NCI-H1048 (cell line): ENCODE measurements around the gene CAP2.
A peak's percentile ranks its signal among the peaks of the same experiment; 100 is the strongest.
"Not testable (repeated sequence)": the region's sequence is repeated elsewhere in the genome, so short reads cannot be mapped to it uniquely, and the experiment has no call there.

Source experiments
- DNase-seq: peaks from one replicate; lab custom pipeline; 2025; lab: John Stamatoyannopoulos, UW

The CAP2 gene

DNA sequence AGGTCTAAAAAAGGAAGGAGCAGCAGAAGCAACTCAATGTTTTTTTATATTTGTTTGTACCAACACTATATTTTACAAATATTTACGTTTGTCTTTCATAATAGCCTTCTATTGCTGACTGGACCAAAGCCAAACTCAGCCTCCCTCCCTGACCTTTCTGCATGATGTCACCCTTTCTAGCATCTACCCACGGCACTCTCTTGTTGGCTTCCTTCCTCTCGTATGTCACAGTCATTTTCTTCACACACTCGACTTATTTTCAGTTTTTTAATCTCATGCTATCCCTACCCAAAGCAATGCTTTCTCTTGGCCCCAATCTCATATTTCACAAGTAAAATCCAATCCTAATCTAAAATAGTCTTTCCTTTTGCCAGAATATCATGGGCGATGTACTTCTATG lies 190.4 kb downstream of the CAP2 start:
- no peak for DNase-seq

DNA sequence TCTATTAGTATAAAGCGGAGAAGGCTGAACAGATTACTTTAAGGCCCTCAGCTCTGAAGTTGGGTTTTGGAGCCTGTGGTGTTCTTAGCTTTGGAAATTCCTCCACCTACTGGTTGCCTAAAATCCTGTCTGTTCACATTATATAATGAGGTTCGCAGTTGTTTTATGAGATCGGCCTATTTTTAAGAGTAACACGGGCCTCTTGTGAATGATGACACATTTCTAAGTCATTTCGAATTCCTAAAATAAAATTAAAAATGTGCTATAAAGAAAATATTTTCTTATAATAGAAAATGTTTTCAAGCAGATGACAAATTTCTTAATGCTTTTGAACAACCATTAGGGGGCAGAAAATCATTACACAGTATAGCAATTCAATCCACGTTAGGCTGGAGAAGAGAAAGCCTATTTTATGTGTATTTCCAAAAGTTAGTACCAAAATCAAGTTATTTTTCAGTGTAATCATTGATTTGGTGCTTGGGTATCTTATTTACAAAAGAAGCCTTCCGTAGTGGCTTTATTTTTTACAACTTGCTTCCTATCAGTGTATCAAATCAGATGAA lies 190.9 kb downstream of the CAP2 start:
- DNase-seq, result peak; percentile 40

DNA sequence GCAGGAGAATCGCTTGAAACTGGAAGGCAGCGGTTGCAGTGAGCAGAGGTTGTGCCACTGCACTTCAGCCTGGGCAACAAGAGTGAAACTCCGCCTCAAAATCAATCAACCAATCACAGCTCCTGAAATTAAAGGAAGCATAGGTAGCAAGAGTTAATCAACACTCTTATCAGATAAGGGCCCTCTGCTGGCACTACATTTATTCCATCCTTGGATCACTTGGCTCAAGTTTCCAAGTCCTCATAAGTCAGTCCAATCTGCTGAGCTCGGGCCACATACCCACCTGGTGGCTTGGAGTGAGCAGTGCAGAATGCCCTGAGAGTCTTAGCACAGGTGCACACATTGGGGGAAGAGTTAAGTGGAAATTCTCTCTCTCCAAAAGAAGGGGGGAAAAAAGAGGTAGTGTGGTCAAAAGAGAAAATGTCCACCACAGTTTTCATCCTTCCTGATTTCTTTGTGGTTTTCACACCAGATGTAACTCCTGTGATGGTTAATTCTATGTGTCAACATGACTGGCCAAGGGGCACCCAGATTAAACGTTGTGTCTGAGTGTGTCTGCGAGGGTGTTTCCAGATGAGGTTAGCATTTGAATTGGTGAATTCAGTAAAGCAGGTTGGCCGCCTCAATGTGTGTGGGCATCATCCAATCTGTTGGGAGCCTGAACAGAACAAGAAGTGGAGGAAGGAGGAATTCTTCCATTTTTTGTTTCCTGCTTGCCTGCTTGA lies 192.5 kb downstream of the CAP2 start:
- DNase-seq, result no peak

DNA sequence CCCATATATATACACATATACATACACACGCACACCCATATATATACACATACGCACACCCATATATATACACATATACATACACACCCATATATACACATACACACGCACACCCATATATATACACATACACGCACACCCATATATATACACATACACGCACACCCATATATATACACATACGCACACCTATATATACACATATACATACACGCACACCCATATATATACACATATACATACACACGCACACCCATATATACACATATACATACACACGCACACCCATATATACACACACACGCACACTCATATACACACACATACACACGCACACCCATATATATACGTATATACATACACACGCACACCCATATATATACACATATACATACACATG lies 193.2 kb downstream of the CAP2 start:
- DNase-seq, result not testable (repeated sequence)

DNA sequence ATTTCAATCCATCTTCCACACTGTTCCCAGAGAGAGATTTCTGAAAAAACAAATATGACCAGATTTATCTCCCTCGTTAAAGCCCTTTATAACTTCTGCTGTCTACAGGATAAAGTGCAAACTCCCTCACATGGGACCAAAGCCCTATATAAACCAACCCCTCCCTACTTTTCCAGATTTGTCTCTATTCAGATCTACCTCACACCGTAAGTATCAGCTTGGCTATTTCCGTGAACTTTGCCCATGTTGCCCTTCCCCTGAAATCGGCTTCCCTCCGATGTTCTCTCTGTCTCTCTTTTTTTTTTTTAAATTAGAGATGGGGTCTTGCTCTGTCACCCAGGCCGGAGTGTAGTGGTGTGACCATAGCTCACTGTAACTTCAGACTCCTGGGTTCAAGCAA lies 194.6 kb downstream of the CAP2 start:
- no peak for DNase-seq

DNA sequence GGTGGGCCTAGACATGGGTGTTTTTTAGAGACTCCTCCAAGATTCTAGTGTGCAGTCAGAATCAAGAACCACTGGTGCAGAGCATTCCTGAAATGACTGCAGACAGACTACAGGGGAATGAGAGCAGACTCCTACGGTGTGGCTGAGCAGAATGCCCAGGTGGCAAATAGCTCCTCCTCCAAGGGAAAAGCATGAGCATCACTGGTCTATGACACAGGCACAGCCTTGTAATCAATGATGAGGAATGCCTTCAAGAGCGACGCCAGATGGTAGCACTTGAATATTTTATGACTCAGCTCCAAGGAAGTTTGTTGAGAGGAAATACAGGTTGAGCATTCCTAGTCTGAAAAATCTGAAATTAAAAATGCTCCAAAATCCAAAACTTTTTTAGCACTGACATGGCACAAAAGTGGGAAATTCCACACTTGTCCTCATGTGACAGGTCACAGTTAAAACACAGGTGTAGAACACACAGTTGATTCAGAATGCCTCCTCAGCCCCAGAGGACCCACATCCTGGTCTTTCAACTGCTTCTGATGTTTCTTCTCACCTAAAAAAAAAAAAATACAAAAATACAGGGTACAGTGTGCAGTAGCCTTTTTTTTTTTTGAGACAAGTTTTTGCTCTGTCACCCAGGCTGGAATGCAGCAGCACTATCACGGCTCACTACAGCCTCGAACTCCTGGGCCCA lies 196.2 kb downstream of the CAP2 start:
- DNase-seq, result no peak

DNA sequence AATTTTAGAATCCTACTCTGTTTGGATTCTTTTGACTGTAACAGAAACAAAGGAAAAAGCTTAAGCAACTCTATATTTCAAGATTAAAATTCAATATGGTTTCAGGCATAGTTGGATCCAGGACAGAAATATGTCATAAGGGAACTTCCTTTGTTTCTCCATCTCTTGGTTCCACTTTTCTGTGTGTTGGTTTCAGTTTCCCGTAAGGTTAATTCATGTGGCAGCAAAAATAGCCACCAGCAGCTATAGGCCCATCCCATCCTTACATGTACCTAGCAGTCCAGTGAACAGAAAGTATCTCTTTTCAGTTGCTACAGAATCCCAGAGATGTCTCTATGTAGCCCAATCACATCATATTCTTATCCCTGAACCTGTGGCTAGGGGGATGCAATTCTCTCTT lies 197.9 kb downstream of the CAP2 start:
- no peak for DNase-seq

DNA sequence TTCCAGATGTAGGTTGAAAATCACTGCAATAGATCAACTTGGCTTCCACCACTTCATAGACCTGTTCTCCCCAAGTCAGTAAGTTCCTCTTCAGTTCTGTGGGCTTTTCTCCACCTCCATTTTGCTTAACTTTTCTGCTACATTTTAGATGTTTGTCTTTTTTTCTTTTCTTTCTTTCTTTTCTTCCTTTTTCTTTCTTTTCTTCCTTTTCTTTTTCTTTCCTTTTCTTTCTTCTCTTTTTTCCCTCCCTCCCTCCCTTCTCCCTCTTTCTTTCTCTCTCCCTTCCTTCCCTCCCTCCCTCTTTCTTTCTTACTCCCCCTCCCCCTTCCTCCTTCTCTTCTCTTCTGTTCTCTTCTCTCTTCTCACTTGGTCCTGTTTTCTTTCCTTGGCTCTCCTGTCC lies 199.9 kb downstream of the CAP2 start:
- DNase-seq, result no peak

DNA sequence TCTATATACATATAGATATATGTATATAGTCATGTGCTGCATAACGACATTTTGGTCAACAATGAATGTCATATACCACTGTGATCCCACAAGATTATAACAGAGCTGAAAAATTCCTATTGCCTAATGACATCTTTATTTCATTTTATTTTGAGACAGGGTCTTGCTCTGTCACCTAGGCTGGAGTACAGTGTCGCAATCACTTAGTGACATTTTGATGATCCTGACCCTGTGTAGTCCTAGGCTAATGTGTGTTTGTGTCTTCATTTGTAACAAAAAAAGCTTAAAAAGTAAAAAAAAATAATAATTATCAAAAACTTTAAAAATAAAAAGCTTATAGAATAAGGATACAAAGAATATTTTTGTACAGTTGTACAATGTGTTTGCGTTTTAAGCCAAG lies 202.7 kb downstream of the CAP2 start:
- no peak for DNase-seq

DNA sequence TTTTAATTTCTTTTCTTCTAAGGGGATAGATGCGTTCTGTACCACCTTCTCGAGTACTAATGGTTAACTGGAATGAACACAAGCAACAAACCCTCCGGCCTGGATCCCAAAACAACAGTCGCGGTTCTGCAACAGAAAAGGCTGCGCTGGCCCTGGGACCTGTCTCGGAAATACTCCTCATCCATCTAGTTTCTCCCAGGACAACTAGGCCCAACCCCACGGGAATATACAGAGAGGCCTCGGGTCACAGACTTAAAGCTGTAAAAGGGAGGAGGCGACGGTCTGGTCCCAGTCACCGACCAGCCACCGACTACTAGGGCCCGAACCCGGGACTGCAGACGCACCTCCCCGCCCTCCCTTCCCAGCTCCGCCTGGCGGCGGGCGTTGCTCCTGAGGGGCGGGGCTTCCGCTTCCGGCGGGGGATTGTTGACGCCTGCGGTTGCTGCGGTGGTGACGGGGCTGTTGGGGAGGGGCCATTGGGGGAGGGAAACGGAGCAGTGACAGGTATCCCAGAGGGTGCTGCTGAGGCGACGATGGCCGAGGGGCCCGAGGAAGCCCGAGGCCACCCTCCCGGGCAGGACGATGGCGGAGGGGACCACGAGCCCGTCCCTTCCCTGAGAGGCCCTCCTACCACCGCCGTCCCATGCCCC lies 206.6 kb downstream of the CAP2 start, which contains the start of gene FAM8A1:
FAM8A1 (plus strand) TSS at position 426 of the 650 bp plus-strand sequence; CDS start at position 534, 108 bp downstream.
- DNase-seq, result peak; percentile 82

DNA sequence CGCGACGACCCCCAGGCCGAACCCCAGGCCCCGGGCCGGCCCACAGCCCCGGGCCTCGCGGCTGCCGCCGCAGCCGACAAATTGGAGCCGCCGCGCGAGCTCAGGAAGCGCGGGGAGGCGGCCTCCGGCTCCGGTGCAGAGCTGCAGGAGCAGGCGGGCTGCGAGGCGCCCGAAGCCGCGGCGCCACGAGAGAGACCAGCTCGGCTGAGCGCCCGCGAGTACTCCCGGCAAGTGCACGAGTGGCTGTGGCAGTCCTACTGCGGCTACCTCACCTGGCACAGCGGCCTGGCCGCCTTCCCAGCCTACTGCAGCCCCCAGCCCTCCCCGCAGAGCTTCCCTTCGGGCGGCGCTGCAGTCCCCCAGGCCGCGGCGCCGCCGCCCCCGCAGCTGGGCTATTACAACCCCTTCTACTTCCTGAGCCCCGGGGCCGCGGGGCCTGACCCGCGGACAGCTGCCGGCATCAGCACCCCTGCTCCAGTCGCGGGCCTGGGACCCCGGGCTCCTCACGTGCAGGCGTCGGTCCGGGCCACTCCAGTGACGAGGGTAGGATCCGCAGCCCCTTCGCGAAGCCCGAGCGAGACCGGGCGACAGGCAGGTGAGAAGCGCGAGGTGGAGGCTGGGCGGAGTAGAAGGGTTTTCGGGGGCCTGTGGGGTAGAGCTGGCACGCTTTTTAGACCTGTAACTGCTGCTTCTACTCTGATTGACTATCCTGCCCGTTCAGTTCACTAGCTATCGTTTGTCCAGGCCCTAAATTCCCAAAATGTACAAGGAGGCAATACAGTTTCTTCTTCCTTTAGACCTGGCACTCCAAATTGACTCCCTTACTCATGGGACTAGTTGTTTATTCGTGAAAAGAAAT lies 207.4 kb downstream of the CAP2 start:
- no peak for DNase-seq

DNA sequence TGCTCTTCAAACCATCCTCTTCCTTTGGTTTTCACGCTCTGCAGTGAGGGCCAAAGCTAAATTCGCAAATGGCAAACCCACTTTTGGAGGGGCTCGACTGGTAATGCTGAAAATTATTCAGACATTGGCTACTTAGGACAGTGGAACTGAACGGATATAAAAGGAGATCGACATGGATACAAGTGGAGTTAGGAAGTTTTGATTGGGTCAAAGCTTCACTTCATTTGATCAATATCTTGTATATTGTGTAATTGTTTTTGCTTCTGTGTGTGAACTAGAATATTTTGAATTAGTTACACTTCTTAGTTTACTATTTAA lies 207.9 kb downstream of the CAP2 start:
- DNase-seq, result no peak

DNA sequence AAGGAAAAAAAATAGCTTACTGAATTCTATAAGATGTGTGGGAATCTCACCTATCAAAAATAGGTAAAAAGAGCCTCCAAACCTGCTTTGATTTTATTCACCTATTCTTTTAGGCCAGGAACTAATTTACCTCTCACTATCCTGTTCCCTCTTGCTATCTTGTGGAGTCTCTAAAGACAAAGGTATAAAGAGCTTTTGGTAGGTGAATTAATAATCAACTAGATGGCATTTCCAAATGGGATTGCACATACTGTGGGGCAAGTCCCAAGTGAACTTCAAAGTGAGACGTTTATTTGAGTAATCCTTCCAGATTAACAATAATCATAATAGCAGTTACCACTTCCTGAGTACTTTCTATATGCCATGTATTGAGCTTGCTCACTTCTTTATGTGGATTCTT lies 209.5 kb downstream of the CAP2 start:
- DNase-seq, result no peak

DNA sequence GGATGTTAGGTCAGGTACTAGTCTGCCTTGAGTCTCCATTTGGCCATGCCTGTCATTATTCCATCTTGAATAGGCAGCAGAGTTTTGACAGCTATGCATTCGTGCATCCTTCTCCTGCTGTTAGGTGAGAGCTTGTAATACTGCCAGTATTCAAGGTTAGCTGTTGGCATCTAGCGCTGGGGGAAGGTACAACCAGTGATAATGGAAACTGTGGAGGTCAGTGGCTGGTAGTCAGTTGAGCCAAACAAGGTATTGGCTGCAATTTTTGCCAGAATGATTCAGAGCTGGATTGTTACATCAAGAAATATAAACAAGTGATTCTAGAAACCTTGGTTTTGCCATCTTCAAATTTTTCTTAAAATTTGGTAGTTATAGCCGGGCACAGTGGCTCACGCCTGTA lies 213.2 kb downstream of the CAP2 start:
- no peak for DNase-seq
